Measurements from ENCODE around the gene KRT16. TPM values are rescaled to one million over a fixed set of nuclear protein-coding genes. Genes with fewer than 3 reads are reported as not detected.
"Not testable (repeated sequence)": the region's sequence is repeated elsewhere in the genome, so short reads cannot be mapped to it uniquely, and the experiment has no call there.

Gene KRT16
- polyA plus RNA-seq, 4 donors = 0.25 TPM; not detected in 3

GRCh38 chr17:41580687-41581365 lies 31.7 kb downstream of the KRT16 start:
- Histone ChIP-seq H3K4me3 (ENCODE audit: low read depth in 1 of 3, low read length in 3 of 3) (no peak overlapping the region), H3K27ac (ENCODE audit: low read depth in 1 of 3, low read length in 2 of 3) (no peak overlapping the region), H3K27me3 (ENCODE audit: control insufficient read depth in 3 of 3, insufficient read depth in 3 of 3, low read length in 3 of 3) (peaks cover 0 to 2% (median 0%) of the 10 kb centered on the region in 3 donors), H3K9me3 (ENCODE audit: control insufficient read depth in 2 of 2, insufficient read depth in 1 of 2, low read depth in 1 of 2, low read length in 1 of 2) (no peaks in the 10 kb centered on the region), H3K36me3 (ENCODE audit: control insufficient read depth in 3 of 3, insufficient read depth in 2 of 3, low read depth in 1 of 3, low read length in 3 of 3) (no peaks in the 10 kb centered on the region), H3K4me1 (ENCODE audit: control insufficient read depth in 3 of 3, insufficient read depth in 2 of 3, low read depth in 1 of 3, low read length in 2 of 3) (peaks cover 0 to 2% (median 0%) of the 10 kb centered on the region in 3 donors)
- DNase-seq = peak in 1 of 2 donors; percentile 25
- FAIRE-seq = no peak
- 29 to 39% (median 39%) methylated on average over 1 of the region's 1 CpG for WGBS, 3 donors

GRCh38 chr17:41580244-41580575 lies 32.4 kb downstream of the KRT16 start:
- H3K36me3 ChIP-seq (ENCODE audit: control insufficient read depth in 3 of 3, insufficient read depth in 2 of 3, low read depth in 1 of 3, low read length in 3 of 3) = no peaks in the 10 kb centered on the region
- H3K4me1 ChIP-seq (ENCODE audit: control insufficient read depth in 3 of 3, insufficient read depth in 2 of 3, low read depth in 1 of 3, low read length in 2 of 3) = peaks cover 0 to 2% (median 0%) of the 10 kb centered on the region in 3 donors
- H3K27ac ChIP-seq (ENCODE audit: low read depth in 1 of 3, low read length in 2 of 3) = no peak overlapping the region
- FAIRE-seq = no peak
- no peak for DNase-seq
- H3K4me3 ChIP-seq (ENCODE audit: low read depth in 1 of 3, low read length in 3 of 3) = no peak overlapping the region
- no peaks in the 10 kb centered on the region for H3K9me3 ChIP-seq (ENCODE audit: control insufficient read depth in 2 of 2, insufficient read depth in 1 of 2, low read depth in 1 of 2, low read length in 1 of 2)
- H3K27me3 ChIP-seq (ENCODE audit: control insufficient read depth in 3 of 3, insufficient read depth in 3 of 3, low read length in 3 of 3) = peaks cover 0 to 6% (median 0%) of the 10 kb centered on the region in 3 donors
- WGBS, 3 donors = 72 to 86% (median 77%) methylated on average over 2 of the region's 2 CpGs

- 35 to 40% (median 36%) methylated on average over 18 of the region's 18 CpGs for WGBS, 3 donors
- Histone ChIP-seq H3K4me1 (ENCODE audit: control insufficient read depth in 3 of 3, insufficient read depth in 2 of 3, low read depth in 1 of 3, low read length in 2 of 3) (peaks cover 0 to 2% (median 0%) of the 10 kb centered on the region in 3 donors), H3K36me3 (ENCODE audit: control insufficient read depth in 3 of 3, insufficient read depth in 2 of 3, low read depth in 1 of 3, low read length in 3 of 3) (no peaks in the 10 kb centered on the region), H3K27ac (ENCODE audit: low read depth in 1 of 3, low read length in 2 of 3) (no peak overlapping the region), H3K9me3 (ENCODE audit: control insufficient read depth in 2 of 2, insufficient read depth in 1 of 2, low read depth in 1 of 2, low read length in 1 of 2) (no peaks in the 10 kb centered on the region), H3K27me3 (ENCODE audit: control insufficient read depth in 3 of 3, insufficient read depth in 3 of 3, low read length in 3 of 3) (peaks cover 0 to 9% (median 0%) of the 10 kb centered on the region in 3 donors), H3K4me3 (ENCODE audit: low read depth in 1 of 3, low read length in 3 of 3) (no peak overlapping the region)
- peak; percentile 92 to 97 for DNase-seq
- FAIRE-seq = no peak
Measured at GRCh38 chr17:41579484-41580243, 32.9 kb downstream of the KRT16 start.

DNA sequence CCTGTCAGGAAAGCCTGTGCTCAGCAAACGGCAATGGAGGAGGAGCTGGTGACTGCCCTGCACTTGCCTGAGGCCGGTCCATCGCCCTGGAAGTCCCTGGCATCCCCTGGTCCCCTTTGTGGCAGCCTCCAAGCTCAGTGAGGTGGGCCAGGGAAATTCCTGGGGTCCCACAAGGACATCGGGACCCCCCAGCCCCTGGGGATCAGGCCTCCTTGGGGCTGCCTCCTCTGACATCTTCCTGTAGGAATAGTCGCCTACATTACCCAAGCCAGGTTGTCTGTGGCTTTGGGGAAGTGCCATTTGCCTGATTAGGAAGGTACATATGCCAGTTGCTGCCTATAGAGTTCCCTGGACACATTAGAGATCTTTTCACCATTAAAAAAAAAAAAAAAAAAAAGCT lies 33.6 kb downstream of the KRT16 start:
- H3K27me3 ChIP-seq (ENCODE audit: control insufficient read depth in 3 of 3, insufficient read depth in 3 of 3, low read length in 3 of 3) = peaks cover 0 to 9% (median 0%) of the 10 kb centered on the region in 3 donors
- 69 to 80% (median 73%) methylated on average over 5 of the region's 5 CpGs for WGBS, 3 donors
- no peak overlapping the region for H3K27ac ChIP-seq (ENCODE audit: low read depth in 1 of 3, low read length in 2 of 3)

DNA sequence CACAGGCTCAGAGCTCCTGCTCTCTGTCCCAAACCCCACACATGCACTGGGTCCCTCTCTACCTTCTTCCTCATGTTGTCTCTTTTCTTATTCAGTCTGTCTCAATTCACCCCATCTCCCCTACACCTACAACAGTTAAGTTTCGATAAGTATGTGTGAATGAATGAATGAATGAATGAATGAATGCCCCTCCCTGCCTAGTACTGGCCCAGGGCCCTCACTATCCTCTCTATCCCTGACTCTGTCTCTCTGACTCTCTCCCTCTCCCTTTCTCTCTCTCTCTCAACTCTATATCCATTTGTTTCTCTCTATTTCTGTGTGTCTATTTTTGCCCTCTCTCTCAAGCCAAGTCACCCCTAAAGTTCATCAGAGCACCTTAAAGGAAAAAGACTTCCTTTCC lies 34.0 kb downstream of the KRT16 start:
- no peak for FAIRE-seq
- Histone ChIP-seq H3K9me3 (ENCODE audit: control insufficient read depth in 2 of 2, insufficient read depth in 1 of 2, low read depth in 1 of 2, low read length in 1 of 2) (no peaks in the 10 kb centered on the region), H3K27ac (ENCODE audit: low read depth in 1 of 3, low read length in 2 of 3) (no peak overlapping the region), H3K4me3 (ENCODE audit: low read depth in 1 of 3, low read length in 3 of 3) (no peak overlapping the region), H3K27me3 (ENCODE audit: control insufficient read depth in 3 of 3, insufficient read depth in 3 of 3, low read length in 3 of 3) (peaks cover 0 to 11% (median 0%) of the 10 kb centered on the region in 3 donors), H3K4me1 (ENCODE audit: control insufficient read depth in 3 of 3, insufficient read depth in 2 of 3, low read depth in 1 of 3, low read length in 2 of 3) (peaks cover 0 to 2% (median 0%) of the 10 kb centered on the region in 3 donors), H3K36me3 (ENCODE audit: control insufficient read depth in 3 of 3, insufficient read depth in 2 of 3, low read depth in 1 of 3, low read length in 3 of 3) (no peaks in the 10 kb centered on the region)
- DNase-seq = no peak
- 73 to 81% (median 79%) methylated on average over 1 of the region's 1 CpG for WGBS, 3 donors

More for the DNA sequence above, 33.6 kb downstream of the KRT16 start:
- H3K4me3 ChIP-seq (ENCODE audit: low read depth in 1 of 3, low read length in 3 of 3) = no peak overlapping the region
- peaks cover 0 to 2% (median 0%) of the 10 kb centered on the region in 3 donors for H3K4me1 ChIP-seq (ENCODE audit: control insufficient read depth in 3 of 3, insufficient read depth in 2 of 3, low read depth in 1 of 3, low read length in 2 of 3)
- no peaks in the 10 kb centered on the region for H3K9me3 ChIP-seq (ENCODE audit: control insufficient read depth in 2 of 2, insufficient read depth in 1 of 2, low read depth in 1 of 2, low read length in 1 of 2)
- no peaks in the 10 kb centered on the region for H3K36me3 ChIP-seq (ENCODE audit: control insufficient read depth in 3 of 3, insufficient read depth in 2 of 3, low read depth in 1 of 3, low read length in 3 of 3)
- DNase-seq (no peak), FAIRE-seq (no peak)

DNA sequence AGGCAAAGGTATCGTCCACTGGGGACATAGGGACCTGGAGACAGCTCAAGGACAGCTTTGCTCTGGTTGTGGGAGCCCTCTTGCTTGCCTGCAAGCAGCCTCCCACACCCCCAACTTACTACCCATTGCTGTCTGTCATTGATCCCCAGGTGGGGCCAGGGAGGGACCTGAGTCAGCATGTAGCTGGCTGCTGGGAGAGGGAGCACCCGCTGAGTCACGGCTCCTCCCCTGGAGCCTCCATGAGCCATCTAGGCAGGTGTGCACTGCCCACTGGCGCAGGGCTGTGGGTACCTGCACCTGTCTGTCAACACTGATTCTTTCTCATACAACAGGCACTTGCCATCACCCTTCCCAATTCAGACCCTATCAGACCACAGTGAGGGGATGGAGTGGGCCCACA lies 35.8 kb downstream of the KRT16 start:
- not testable (repeated sequence) for H3K4me3 ChIP-seq (ENCODE audit: low read depth in 1 of 3, low read length in 3 of 3); H3K9me3 ChIP-seq (ENCODE audit: control insufficient read depth in 2 of 2, insufficient read depth in 1 of 2, low read depth in 1 of 2, low read length in 1 of 2); FAIRE-seq; H3K27ac ChIP-seq (ENCODE audit: low read depth in 1 of 3, low read length in 2 of 3); H3K4me1 ChIP-seq (ENCODE audit: control insufficient read depth in 3 of 3, insufficient read depth in 2 of 3, low read depth in 1 of 3, low read length in 2 of 3); H3K36me3 ChIP-seq (ENCODE audit: control insufficient read depth in 3 of 3, insufficient read depth in 2 of 3, low read depth in 1 of 3, low read length in 3 of 3)
- DNase-seq = peak in 1 of 2 donors; percentile 70
- WGBS, 3 donors = 38 to 69% (median 67%) methylated on average over 1 to 4 of the region's 4 CpGs
- peaks cover 0 to 19% (median 0%) of the 10 kb centered on the region in 3 donors for H3K27me3 ChIP-seq (ENCODE audit: control insufficient read depth in 3 of 3, insufficient read depth in 3 of 3, low read length in 3 of 3)

GRCh38 chr17:41575336-41575735 lies 37.2 kb downstream of the KRT16 start:
- Histone ChIP-seq H3K4me3 (ENCODE audit: low read depth in 1 of 3, low read length in 3 of 3) (no peak overlapping the region), H3K36me3 (ENCODE audit: control insufficient read depth in 3 of 3, insufficient read depth in 2 of 3, low read depth in 1 of 3, low read length in 3 of 3) (no peaks in the 10 kb centered on the region), H3K27ac (ENCODE audit: low read depth in 1 of 3, low read length in 2 of 3) (no peak overlapping the region), H3K4me1 (ENCODE audit: control insufficient read depth in 3 of 3, insufficient read depth in 2 of 3, low read depth in 1 of 3, low read length in 2 of 3) (peaks cover 0 to 2% (median 0%) of the 10 kb centered on the region in 3 donors), H3K27me3 (ENCODE audit: control insufficient read depth in 3 of 3, insufficient read depth in 3 of 3, low read length in 3 of 3) (peaks cover 0 to 23% (median 0%) of the 10 kb centered on the region in 3 donors), H3K9me3 (ENCODE audit: control insufficient read depth in 2 of 2, insufficient read depth in 1 of 2, low read depth in 1 of 2, low read length in 1 of 2) (no peaks in the 10 kb centered on the region)
- 59 to 80% (median 73%) methylated on average over 3 of the region's 3 CpGs for WGBS, 3 donors
- DNase-seq (no peak), FAIRE-seq (no peak)

GRCh38 chr17:41571561-41572434 lies 40.8 kb downstream of the KRT16 start, which contains the start of gene KRT9:
TSS of gene KRT9 (minus strand) at chr17:41572059. CDS start at chr17:41571992, 67 bp downstream.
- Histone ChIP-seq H3K4me3 (ENCODE audit: low read depth in 1 of 3, low read length in 3 of 3) (no peak within 1 kb of the TSS), H3K9me3 (ENCODE audit: control insufficient read depth in 2 of 2, insufficient read depth in 1 of 2, low read depth in 1 of 2, low read length in 1 of 2) (peaks cover 0 to 4% of the 10 kb centered on the region in 2 donors), H3K4me1 (ENCODE audit: control insufficient read depth in 3 of 3, insufficient read depth in 2 of 3, low read depth in 1 of 3, low read length in 2 of 3) (no peaks in the 10 kb centered on the region), H3K27ac (ENCODE audit: low read depth in 1 of 3, low read length in 2 of 3) (no peak within 1 kb of the TSS), H3K27me3 (ENCODE audit: control insufficient read depth in 3 of 3, insufficient read depth in 3 of 3, low read length in 3 of 3) (peaks cover 0 to 45% (median 0%) of the 10 kb centered on the region in 3 donors), H3K36me3 (ENCODE audit: control insufficient read depth in 3 of 3, insufficient read depth in 2 of 3, low read depth in 1 of 3, low read length in 3 of 3) (no peaks in the 10 kb centered on the region)
- no peak for DNase-seq
- no peak for FAIRE-seq
- WGBS, 3 donors = 73 to 89% (median 81%) methylated on average over 23 to 24 of the region's 24 CpGs
